Colonic mucosa (tissue), 4 donors: ENCODE results near the gene ZDHHC20. TPM values are rescaled to one million over a fixed set of nuclear protein-coding genes. Genes with fewer than 3 reads are reported as not detected.

ENCODE experiments used
- DNase-seq: peaks from one replicate; pipeline ENCODE4 v3.0.0-alpha.2; 2020
- H3K27ac ChIP-seq: fragments of 200-600 bp; one replicate; pipeline ENCODE4 v1.8.0; 2021
- H3K27me3 ChIP-seq: fragments of 200-600 bp; one replicate; pipeline ENCODE4 v1.8.0; 2021
- H3K36me3 ChIP-seq: fragments of 200-600 bp; one replicate; pipeline ENCODE4 v1.8.0; 2021
- H3K4me1 ChIP-seq: fragments of 200-600 bp; one replicate; pipeline ENCODE4 v1.8.0; 2021; ENCODE audit warnings: mild to moderate bottlenecking
- H3K4me3 ChIP-seq: fragments of 200-600 bp; one replicate; pipeline ENCODE4 v1.8.0; 2021
- H3K9ac ChIP-seq, 2 donors: one replicate each; pipeline ENCODE4 v1.7.0; 2013; ENCODE audit warnings: control low read depth in 2 of 2, low read depth in 2 of 2, low read length in 2 of 2
- H3K9me3 ChIP-seq: fragments of 200-600 bp; one replicate; pipeline ENCODE4 v1.8.0; 2021
- CTCF ChIP-seq: fragments of 200-600 bp; IDR thresholded peaks from one replicate; pipeline ENCODE4 v1.8.0; 2022; ENCODE audit warnings: antibody characterized with exemption, mild to moderate bottlenecking
- intact Hi-C: fragments of 100-400 bp; cut with DNase I; formaldehyde crosslinking; loops from one replicate; pipeline ENCODE4 v1.14.1; 2022
- total RNA-seq, 2 donors: library from RNA; stranded (reverse); fragmentation: NEBNext Ultra II Directional in 1 of 2; extraction: Animal tissue kit (Norgen Biotek cat#: 25700) in 1 of 2; gene quantifications; one replicate each; pipeline ENCODE4 v1.2.1, GENCODE V29; 2021
- donor health status: healthy.
- donor health status: DM: no; HTN: no; CAD: no.
- donor health status: DM: no; HTN: no; CAD: no.

ZDHHC20 gene
- total RNA-seq, 2 donors from 2014 or later, result 74.0 to 111 TPM

DNA sequence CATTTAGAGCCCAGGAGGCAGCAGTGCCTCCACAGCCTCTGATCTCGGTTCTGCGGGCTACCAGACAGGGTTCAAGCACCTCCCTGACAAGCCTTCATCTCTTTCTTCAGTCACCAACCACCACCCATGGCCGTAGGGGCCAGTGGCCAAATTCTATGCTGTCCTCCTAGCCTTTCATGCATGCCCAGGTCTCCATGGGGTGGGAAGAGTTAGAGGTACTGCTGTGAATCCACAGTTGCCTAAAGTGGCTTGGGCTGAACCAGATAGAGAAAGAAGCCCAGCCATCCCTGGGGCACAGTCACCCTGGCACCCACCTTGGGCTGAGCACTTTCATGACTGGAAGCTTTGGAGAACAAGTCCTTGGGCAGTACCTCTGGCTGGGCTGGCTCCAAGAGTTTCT, 97.4 kb downstream of the ZDHHC20 start:
- TF ChIP-seq CTCF, result no peak
- Histone ChIP-seq H3K36me3 (no peaks in the 10 kb centered on the region), H3K9me3 (no peaks in the 10 kb centered on the region), H3K27me3 (no peaks in the 10 kb centered on the region), H3K27ac (no peak overlapping the region), H3K4me1 (no peaks in the 10 kb centered on the region), H3K4me3 (no peak overlapping the region), H3K9ac (no peak overlapping the region)
- intact Hi-C loops, result no loop called here
- DNase-seq, result no peak

GRCh38 chr13:21361123-21361522, 98.0 kb downstream of the ZDHHC20 start:
- no peak for DNase-seq

GRCh38 chr13:21360463-21360862, 98.6 kb downstream of the ZDHHC20 start:
- no peaks in the 10 kb centered on the region for H3K27me3 ChIP-seq
- intact Hi-C loops, result no loop called here
- H3K4me3 ChIP-seq, result no peak overlapping the region

More at GRCh38 chr13:21361123-21361522, 98.0 kb downstream of the ZDHHC20 start:
- H3K27me3 ChIP-seq, result no peaks in the 10 kb centered on the region
- no peak overlapping the region for H3K27ac ChIP-seq
- no peaks in the 10 kb centered on the region for H3K9me3 ChIP-seq
- H3K36me3 ChIP-seq, result no peaks in the 10 kb centered on the region
- no peak for TF ChIP-seq CTCF
- intact Hi-C loops, result no loop called here
- no peak overlapping the region for H3K9ac ChIP-seq
- H3K4me3 ChIP-seq, result no peak overlapping the region
- H3K4me1 ChIP-seq, result no peaks in the 10 kb centered on the region

DNA sequence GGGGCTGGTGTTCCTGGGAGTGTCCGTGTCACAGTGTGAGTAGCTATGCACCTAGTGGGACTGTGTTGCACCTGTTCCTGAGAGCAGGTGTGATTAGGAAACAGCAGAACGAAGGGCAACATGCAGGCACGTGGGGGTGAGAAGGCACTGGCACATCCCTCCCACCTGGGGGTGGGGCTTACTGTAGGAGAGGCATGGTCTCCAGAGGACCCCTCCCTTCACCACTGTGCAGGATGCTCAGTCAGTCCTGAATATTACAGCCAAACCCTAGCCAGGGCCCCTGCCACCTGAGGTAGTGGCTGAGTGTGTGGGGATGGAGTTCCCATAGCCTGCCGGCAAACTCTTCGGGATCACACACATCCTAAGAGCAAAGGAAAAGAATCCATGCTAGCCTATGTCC, 99.2 kb downstream of the ZDHHC20 start:
- Histone ChIP-seq H3K27ac (no peak overlapping the region), H3K4me3 (no peak overlapping the region), H3K9ac (no peak overlapping the region), H3K36me3 (no peaks in the 10 kb centered on the region), H3K27me3 (no peaks in the 10 kb centered on the region), H3K4me1 (no peaks in the 10 kb centered on the region), H3K9me3 (no peaks in the 10 kb centered on the region)
- DNase-seq, result no peak
- intact Hi-C loops, result no loop called here
- TF ChIP-seq CTCF, result no peak

More at GRCh38 chr13:21360463-21360862, 98.6 kb downstream of the ZDHHC20 start:
- no peak for DNase-seq
- no peaks in the 10 kb centered on the region for H3K4me1 ChIP-seq
- H3K27ac ChIP-seq, result no peak overlapping the region
- TF ChIP-seq CTCF, result no peak
- H3K9me3 ChIP-seq, result no peaks in the 10 kb centered on the region
- no peaks in the 10 kb centered on the region for H3K36me3 ChIP-seq
- no peak overlapping the region for H3K9ac ChIP-seq

GRCh38 chr13:21355304-21355703, 103.8 kb downstream of the ZDHHC20 start:
- H3K27me3 ChIP-seq, result no peaks in the 10 kb centered on the region
- H3K4me1 ChIP-seq, result no peaks in the 10 kb centered on the region
- H3K9me3 ChIP-seq, result no peaks in the 10 kb centered on the region
- no peak overlapping the region for H3K27ac ChIP-seq
- TF ChIP-seq CTCF, result no peak
- H3K9ac ChIP-seq, result no peak overlapping the region
- no peak overlapping the region for H3K4me3 ChIP-seq
- DNase-seq, result no peak
- intact Hi-C loops, result no loop called here
- H3K36me3 ChIP-seq, result no peaks in the 10 kb centered on the region

- Histone ChIP-seq H3K9ac (no peak overlapping the region), H3K27ac (no peak overlapping the region), H3K4me3 (no peak overlapping the region), H3K4me1 (no peaks in the 10 kb centered on the region), H3K27me3 (no peaks in the 10 kb centered on the region), H3K9me3 (no peaks in the 10 kb centered on the region), H3K36me3 (no peaks in the 10 kb centered on the region)
- no peak for TF ChIP-seq CTCF
- no peak for DNase-seq
- intact Hi-C loops, result no loop called here
Observed at GRCh38 chr13:21354721-21355120, 104.4 kb downstream of the ZDHHC20 start.
